GM19372 (cell line): ENCODE results near the gene LMBR1L.
"Not testable (repeated sequence)": the region's sequence is repeated elsewhere in the genome, so short reads cannot be mapped to it uniquely, and the experiment has no call there.

ENCODE experiments used
- ATAC-seq: cut with Tn5 transposase; IDR thresholded peaks from one replicate; pipeline ENCODE4 v1.9.1; 2021; ENCODE audit warnings: mild to moderate bottlenecking, low read depth, moderate library complexity; ENCODE audit not compliant: unreplicated experiment

Gene LMBR1L, protein sequence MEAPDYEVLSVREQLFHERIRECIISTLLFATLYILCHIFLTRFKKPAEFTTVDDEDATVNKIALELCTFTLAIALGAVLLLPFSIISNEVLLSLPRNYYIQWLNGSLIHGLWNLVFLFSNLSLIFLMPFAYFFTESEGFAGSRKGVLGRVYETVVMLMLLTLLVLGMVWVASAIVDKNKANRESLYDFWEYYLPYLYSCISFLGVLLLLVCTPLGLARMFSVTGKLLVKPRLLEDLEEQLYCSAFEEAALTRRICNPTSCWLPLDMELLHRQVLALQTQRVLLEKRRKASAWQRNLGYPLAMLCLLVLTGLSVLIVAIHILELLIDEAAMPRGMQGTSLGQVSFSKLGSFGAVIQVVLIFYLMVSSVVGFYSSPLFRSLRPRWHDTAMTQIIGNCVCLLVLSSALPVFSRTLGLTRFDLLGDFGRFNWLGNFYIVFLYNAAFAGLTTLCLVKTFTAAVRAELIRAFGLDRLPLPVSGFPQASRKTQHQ

DNA sequence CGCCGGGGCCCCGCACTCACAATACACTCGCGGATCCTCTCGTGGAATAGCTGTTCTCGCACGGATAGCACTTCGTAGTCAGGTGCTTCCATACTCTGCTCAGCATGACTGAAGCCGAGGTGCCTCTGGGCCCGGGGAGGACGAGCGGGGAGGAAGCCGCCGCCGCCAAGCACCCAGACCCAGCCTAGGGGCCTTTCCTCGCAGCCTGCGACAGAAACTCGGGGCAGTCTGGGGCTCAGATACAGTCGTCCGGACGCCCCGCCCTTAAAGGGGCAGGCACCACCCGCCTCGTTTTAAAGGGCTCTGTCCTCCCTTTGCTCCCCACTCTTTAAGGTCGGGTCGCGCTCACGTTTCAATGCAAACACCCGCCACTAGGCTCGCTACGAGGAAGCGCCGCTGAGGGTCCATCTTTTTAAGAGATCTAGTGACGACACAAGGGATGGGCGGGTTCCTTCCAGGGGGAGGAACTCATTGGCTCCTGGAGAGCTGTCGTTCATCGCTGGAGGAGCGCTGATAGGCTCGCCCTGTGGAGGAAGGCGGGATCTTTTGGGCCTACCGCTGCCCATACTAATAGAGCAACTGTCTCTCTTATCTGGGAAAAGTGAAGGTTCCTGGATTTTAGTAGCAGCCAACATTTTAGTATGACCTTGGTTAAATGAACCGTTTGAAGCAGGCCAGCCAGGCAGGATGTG is at the start of gene LMBR1L:
Gene LMBR1L (minus strand): TSS at position 384 of the 692 bp plus-strand sequence. CDS start 292 bp downstream, at position 92.
- ATAC-seq, result peak; percentile 96

DNA sequence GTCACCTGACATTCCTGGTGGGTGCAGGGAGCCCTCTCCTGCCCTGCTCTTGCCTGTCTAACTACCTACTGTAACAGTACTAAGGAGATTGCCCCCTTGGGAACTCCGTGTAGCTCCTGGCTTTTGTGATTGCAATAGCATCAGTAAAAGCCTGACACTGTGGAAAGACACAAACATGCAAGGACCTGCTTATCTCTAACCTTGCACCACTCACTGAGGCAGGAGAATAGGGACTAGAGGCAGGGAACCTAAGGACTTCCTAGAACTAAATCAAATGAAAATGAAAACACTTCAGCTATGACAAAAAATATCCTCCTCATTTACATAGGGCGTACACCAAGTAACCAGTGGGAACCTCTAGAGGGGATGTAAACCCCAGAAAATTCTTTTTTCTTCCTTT is 49.8 kb upstream of the LMBR1L start:
- no peak for ATAC-seq

DNA sequence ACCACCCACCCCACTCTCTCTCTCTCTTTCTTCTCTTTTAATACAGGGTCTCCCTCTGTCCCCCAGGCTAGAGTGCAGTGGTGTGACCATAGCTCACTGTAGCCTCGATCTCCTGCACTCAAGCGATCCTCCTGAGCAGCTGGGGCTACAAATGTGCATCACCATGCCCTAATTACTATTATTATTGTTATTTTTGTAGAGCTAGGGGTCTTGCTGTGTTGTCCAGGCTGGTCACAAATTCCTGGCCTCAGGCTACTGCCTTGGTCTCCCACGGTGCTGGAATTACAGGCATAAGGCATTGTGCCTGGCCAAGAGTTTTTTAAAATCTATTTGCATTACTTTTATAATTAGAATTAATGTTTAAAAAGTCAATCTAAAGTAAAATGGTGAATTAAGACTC is 43.6 kb upstream of the LMBR1L start:
- ATAC-seq, result no peak

DNA sequence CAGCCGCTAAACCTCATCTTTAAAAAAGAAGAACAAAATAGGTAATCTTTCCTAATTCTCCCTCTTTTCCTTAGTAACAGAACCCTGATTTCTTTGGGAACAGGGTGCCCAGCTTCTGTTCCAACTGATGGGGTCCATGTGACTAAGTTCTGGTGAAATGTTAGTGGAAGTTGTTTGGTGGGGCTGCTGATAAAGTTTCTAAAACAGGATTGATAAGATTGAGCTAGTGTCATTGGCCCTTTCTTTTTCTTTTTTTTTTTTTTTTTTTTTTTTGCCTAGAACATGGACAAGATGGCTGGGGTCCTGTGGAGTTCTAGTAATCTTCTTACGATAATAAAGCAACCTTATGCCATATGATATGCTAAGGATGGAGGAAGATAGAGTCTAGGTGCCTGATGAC is 36.7 kb upstream of the LMBR1L start:
- ATAC-seq, result no peak

DNA sequence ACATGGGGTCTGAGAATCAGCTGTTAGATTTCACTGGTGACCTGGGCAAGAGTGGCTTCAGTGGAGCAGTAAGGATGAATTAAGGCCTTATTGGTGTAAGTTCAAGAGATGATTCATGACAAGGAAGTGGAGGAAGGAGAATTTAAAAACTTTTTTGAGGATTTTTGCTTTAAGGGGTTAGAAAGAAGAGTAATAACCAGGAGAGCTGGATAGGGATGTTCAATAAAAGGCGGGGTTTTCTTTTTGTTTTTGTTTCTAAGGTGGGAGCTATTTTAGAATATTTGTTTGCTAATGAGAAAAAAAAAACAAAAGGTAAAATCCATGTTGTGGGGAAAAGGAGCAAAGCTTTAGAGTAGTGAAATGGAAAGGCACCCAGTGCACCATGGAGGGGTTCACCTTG is 35.8 kb upstream of the LMBR1L start:
- ATAC-seq, result no peak

DNA sequence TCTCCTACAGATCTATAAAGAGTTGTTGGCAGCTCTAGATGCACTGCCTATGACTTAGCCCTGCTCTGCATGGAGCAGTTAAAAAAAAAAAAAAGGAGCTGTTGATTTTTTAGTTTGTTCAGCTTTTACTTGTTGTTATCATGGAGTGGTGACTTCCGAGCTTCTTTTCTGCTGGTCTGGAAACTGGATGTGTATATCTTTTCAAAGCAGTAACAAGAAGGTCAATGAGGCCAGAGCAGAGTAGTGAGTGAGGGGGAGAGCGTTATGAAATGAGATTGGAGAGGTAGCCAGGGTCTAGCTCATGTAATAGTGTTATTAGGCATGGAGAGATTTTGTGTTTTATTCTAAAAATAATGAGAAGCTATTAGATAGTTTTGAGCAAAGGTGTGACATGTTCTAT is 33.7 kb upstream of the LMBR1L start:
- no peak for ATAC-seq

DNA sequence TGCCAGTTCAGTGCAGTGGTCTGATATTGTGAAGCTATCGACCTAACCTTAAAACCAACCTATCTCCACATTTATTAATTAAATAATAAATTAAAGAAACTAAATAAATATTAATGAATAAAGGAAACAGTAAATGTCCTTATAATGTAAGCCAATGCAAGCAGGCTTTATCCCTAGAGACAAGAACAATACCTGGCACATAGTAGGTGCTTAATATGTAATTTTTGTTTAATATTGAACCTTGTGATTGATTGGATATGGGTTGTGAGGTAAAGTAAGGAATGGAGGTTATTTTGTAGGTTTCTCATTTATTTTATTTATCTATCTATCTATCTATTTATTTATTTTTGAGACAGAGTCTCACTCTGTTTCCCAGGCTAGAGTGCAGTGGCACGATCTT is 28.4 kb upstream of the LMBR1L start:
- ATAC-seq, result no peak

DNA sequence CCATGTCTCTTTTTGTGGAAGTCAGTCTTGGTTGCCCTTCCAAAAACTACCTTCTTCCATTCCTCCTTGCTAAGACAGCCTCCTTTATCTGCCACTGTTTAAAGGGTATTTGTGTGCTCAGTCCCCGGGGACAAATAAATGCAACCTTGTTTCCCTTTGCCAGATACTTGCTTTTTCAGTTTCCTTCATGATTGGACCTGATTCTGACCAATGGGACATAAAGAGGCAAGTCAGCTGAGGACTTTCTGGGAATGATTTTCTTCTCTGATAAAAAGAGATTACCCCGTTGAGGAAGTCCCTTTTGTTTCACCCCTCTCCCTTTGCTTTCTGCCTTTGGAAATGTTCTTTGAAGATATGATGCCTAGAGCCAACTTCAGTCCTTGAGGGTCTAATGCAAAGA is 27.9 kb upstream of the LMBR1L start:
- ATAC-seq, result no peak

DNA sequence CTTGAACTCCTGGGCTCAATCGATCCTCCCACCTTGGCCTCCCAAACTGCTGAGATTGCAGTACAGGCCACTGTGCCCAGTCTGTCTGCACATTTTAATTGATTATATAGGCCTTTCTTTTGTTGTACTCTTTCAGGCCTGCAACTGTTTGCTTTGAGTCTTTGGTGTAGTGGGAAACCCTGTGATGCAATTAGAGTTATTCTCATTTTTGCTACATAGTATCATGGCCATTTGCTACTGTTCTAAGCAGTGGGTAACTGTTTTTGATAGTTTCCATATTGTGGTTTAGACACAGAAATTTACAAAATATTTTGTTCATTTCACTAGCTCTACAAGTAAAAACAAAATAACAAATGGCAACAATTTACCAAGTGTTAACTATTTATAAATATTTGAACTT is 26.8 kb upstream of the LMBR1L start:
- ATAC-seq, result no peak

DNA sequence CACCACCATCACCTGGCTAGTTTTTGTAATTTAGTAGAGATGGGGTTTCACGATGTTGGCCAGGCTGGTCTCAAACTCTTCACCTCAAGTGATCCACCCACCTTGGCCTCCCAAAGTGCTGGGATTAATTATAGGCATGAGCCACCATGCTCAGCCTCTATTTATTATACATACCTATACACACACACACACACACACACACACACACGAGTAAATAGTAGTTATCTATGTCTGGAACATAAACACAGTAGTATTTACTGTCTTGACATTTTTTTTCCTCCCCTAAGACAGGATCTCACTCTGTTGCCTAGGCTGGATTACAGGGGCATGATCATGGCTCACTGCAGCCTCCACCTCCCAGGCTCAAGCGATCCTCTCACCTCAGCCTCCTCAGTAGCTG is 26.4 kb upstream of the LMBR1L start:
- not testable (repeated sequence) for ATAC-seq

DNA sequence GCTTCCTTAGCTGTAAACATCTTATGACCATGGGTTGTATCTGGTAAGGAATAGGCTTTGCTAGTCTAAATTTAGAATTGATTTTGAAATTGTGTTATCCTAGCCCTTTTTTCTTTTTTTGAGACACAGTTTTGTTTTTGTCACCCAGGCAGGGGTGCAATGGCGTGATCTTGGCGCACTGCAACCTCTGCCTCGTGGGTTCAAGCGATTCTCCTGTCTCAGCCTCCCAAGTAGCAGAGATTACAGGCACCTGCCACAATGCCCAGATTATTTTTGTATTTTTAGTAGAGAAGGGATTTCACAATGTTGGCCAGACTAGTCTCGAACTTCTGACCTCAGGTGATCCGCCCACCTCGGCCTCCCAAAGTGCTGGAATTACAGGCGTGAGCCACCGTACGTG is 22.9 kb upstream of the LMBR1L start:
- ATAC-seq, result no peak

DNA sequence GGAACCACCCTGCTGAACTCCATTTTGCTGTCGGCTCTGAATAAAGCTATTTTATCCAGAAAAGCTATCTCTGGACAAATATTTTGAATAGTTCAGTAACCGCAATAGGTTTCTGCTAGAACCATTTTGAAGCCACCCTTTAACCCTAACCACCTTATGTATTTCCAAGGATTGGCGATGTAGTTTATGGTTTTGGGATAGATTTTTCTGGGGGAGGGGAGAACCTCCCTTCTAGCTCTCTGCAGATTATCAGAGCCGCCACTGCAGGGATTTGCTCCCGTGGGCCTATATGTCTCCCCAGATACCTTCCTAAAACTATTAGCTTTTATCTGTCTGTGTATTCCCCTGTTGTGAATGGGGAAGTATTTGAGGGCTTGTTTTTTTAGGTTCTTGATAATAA is 22.4 kb upstream of the LMBR1L start:
- ATAC-seq, result no peak

DNA sequence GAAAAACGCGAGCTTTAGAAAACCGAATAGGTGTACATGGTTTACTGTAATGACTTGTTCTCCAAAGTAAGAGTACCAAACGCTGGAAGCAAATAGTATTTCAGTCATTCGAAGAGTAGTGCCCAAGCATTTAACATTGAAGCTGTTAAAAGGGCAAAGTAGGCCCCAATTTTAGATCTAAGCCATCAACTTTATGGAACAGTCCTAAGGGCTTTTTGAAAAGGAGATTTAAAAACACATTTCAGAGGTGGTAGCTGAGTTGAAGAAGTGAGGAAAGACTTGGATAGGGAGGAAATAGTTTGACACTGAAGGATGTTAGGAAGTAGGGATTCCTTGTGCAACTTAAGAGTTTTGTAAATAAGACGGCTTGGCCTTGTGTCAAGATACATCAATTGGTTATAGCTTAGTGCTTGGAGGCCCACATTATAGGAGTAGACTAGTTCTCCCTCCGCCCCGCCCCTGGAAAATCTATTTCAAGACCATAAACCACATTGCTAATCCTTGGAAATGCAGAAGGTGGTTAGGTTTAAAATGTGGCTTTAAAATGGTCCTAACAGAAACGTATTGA is 21.3 kb upstream of the LMBR1L start:
- no peak for ATAC-seq

DNA sequence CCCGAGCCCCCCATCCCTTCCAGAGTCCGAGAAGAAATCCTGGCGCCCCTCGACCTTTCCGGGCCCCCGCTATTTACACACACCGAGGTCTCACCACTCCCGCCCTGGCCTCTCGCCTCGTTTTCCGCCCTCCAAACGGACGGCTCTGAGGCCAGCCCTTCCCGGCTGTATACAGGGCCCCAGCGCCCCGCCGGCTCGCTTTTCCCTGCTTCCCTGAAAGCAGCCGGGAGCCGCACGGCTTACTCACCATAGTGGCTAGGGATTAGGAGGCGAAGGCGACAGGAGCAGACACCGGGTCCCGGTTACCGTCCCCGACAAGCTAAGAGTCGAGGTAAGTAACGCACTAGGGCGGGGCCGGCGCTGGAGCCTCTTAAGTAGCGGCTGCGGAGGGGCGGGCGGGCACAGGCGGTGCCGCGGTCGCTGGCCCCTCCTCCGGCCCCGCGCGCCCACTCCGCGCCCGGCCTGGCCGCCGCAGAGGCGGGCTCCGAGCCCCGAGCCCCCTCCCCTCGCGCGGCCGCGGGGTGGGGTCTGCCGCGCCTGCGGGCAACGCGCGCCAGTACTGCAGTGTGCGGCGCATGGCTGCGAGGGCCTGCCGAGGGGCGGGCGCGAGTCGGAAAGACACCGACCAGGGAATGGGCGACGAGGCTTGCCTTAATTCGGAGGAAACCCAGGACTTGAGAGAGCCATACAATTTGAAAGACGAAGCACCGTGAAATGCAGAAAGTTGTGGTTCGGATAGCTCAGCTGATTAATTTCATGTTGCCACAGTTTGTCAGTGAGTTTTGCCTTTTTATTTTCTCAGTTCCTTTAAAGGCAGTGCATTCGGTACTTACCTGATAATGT is 20.6 kb upstream of the LMBR1L start, which contains the start of gene TUBA1B:
Gene TUBA1B (minus strand): TSS at position 345 of the 843 bp plus-strand sequence. CDS start 95 bp downstream, at position 250.
- ATAC-seq, result peak; percentile 72

DNA sequence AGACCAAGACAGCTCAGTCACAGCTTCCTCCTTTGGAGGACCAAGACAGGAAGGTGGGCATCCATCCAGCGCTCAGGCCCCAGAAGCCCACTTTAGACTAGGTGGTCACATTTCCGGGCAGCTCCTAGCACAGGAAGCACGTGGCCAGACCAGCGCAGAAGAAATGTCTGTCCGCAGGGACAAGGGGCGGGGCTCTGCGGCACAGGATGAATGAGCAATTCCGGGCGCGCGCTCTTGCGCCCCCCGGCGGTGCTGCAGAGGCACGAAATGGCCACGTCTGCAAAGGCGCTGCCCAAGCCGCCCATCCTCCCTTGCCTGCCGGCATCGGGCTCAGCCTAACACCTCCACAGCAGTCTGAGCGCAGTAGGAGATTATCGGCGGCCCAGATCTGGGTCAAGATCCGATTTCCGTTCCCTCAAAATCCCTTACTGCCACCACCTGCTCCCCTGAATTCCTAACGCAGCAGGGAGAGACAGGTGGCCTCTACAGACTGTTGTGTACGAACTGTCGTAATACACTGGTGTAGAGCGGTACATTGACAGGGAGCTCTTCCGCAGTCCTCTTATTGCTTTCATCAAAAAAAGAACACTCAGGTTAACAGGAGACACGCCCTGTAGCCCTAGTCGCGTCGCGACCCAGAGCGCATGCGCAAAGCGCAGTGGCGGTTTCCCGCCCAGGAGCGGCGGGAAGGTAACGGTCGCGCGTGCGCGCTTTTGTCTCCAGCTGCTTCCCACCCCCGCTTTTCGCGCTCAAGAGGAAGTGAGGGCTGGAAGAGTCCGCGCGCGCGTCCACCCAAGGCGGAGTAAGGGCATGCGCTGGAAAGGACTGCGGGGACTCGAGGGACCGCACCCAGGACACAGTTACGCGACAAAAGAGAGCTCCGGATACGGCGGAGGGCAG is 19.8 kb upstream of the LMBR1L start:
- peak; percentile 44 for ATAC-seq

DNA sequence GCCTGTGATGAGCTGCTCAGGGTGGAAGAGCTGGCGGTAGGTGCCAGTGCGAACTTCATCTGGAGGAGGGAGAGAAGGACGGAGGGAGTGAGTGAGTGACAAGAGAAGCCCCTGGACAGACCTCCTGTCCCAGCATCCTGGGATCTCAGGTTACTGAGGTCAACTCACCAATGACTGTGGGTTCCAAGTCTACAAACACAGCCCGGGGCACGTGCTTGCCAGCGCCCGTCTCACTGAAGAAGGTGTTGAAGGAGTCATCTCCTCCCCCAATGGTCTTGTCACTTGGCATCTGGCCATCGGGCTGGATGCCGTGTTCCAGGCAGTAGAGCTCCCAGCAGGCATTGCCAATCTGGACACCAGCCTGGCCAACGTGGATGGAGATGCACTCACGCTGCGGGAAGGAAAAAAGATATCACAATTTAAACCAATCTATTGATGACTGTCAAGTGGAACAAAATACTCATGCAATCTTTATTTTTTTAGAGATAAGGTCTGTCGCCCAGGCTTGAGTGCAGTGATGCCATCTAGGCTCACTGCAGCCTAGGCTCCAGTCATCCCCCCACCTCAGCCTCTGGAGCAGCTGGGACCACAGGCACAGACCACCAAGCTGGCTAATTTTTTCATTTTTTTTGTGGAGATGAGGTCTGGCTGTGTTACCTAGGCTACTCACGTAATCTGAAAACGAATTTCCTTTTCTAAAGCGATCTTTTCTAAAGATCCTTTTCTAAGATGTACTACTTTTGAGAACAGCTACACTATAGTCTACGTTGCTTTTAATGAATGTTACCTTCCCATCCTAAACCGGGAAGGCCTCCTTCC is 18.9 kb upstream of the LMBR1L start:
- no peak for ATAC-seq

DNA sequence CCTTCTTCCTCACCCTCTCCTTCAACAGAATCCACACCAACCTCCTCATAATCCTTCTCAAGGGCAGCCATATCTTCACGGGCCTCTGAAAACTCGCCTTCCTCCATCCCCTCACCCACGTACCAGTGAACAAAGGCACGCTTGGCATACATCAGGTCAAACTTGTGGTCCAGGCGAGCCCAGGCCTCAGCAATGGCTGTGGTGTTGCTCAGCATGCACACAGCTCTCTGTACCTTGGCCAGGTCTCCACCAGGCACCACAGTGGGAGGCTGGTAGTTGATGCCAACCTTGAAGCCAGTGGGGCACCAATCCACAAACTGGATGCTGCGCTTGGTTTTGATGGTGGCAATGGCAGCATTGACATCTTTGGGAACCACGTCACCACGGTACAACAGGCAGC is 17.3 kb upstream of the LMBR1L start:
- ATAC-seq, result not testable (repeated sequence)

DNA sequence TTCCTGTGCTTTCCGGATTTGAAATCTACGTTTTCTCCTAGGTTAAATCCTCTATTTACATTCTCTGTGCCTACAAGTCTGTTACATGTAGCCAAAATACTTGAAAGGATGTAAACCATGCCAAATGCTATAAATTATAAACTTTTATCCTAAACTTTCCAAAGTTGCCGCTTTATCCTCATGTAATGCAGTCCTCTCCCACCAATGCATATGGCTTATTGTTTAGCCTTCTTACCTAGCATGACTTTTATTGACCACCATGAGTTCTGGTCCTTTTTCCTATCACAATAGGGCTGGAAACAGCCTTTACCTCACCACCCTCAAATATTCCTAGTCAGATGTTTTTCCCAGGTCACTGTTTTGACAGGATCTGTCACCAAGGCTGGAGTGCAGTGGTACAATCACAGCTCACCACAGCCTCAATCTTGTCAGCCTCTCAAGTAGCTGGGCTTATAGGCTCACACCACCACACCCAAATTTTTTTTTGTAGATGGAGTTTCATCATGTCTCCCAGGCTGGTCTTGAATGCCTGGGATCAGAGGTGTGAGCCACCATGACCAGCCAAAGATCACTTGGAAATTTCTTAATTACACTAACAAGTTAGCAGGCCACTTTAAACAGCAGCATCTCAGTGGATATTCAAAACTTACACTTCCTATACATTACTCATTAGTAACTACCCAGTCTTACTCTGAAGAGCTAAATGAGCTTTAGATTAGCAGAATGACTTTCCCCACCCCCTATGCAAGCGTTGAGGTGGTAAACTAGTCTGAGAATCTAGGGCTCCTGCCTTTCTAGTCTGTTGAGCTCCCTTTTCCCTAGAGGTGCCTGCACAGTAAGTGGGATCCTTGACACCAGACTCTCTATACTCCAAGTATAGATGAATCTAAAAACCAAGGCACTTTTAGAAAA is 16.5 kb upstream of the LMBR1L start:
- no peak for ATAC-seq
